GM23248 (cell line): ENCODE data around the gene VPS13D. TPM values are rescaled to one million over a fixed set of nuclear protein-coding genes. Genes with fewer than 3 reads are reported as not detected.

Source experiments
- DNase-seq: peaks from one replicate; pipeline ENCODE4 v3.0.0-alpha.2; 2015
- H2AFZ ChIP-seq: fragments of 200-600 bp; sonication (generic); 2 replicates; pipeline ENCODE4 v1.6.1; 2016; ENCODE audit warnings: antibody characterized with exemption
- H3F3A ChIP-seq: fragments of 200-600 bp; sonication (generic); 2 replicates; pipeline ENCODE4 v1.6.1; 2016; ENCODE audit warnings: mild to moderate bottlenecking, antibody characterized with exemption, mixed run types; ENCODE audit not compliant: insufficient read depth
- H3K27ac ChIP-seq: fragments of 200-600 bp; sonication (generic); 2 replicates; pipeline ENCODE4 v1.5.1; 2016; ENCODE audit warnings: mild to moderate bottlenecking
- H3K27me3 ChIP-seq: fragments of 200-600 bp; sonication (generic); replicated peaks from 2 replicates; pipeline ENCODE4 v1.6.1; 2016; ENCODE audit warnings: mild to moderate bottlenecking; ENCODE audit not compliant: insufficient read depth
- H3K36me3 ChIP-seq: fragments of 200-600 bp; sonication (generic); 2 replicates; pipeline ENCODE4 v1.6.1; 2016; ENCODE audit warnings: low read depth, mild to moderate bottlenecking
- H3K4me1 ChIP-seq: fragments of 200-600 bp; sonication (generic); 2 replicates; pipeline ENCODE4 v1.6.1; 2016; ENCODE audit warnings: mild to moderate bottlenecking; ENCODE audit not compliant: insufficient read depth
- H3K4me2 ChIP-seq: fragments of 200-600 bp; sonication (generic); one replicate; pipeline ENCODE4 v1.6.1; 2016; ENCODE audit warnings: mild to moderate bottlenecking; ENCODE audit not compliant: unreplicated experiment
- H3K4me3 ChIP-seq: fragments of 200-600 bp; sonication (generic); 2 replicates; pipeline ENCODE4 v1.5.1; 2016; ENCODE audit warnings: mild to moderate bottlenecking
- H3K79me2 ChIP-seq: fragments of 200-600 bp; sonication (generic); 2 replicates; pipeline ENCODE4 v1.6.1; 2016; ENCODE audit warnings: mild to moderate bottlenecking; ENCODE audit not compliant: insufficient read depth
- H3K9ac ChIP-seq: fragments of 200-600 bp; sonication (generic); 2 replicates; pipeline ENCODE4 v1.6.1; 2016; ENCODE audit warnings: mild to moderate bottlenecking
- H3K9me2 ChIP-seq: fragments of 200-600 bp; sonication (generic); 2 replicates; pipeline ENCODE4 v1.6.1; 2016; ENCODE audit warnings: mixed run types, mild to moderate bottlenecking, moderate library complexity; ENCODE audit not compliant: insufficient read depth
- H3K9me3 ChIP-seq: fragments of 200-600 bp; sonication (generic); one replicate; pipeline ENCODE4 v1.6.1; 2017; ENCODE audit warnings: low read depth
- H4K20me1 ChIP-seq: fragments of 200-600 bp; sonication (generic); 2 replicates; pipeline ENCODE4 v1.6.0; 2016; ENCODE audit not compliant: insufficient read depth
- EZH2 ChIP-seq: fragments of 200-600 bp; sonication (generic); IDR thresholded peaks from 2 replicates; pipeline ENCODE4 v1.6.1; 2018; ENCODE audit warnings: antibody characterized with exemption, mild to moderate bottlenecking; ENCODE audit not compliant: insufficient read depth, poor library complexity, severe bottlenecking
- EZH2phosphoT487 ChIP-seq: fragments of 200-600 bp; sonication (generic); IDR thresholded peaks from 2 replicates; pipeline ENCODE4 v1.6.1; 2018; ENCODE audit warnings: antibody characterized with exemption, moderate library complexity, mild to moderate bottlenecking, low read depth; ENCODE audit not compliant: insufficient read depth
- WGBS, 2 experiments: methylation state at CpG; one replicate each; pipeline ENCODE4 v1.1.6; 2015 to 2017; ENCODE audit warnings: low lambda C conversion rate in 2 of 2, low coverage in 1 of 2; ENCODE audit errors: missing lambda C conversion rate in 2 of 2; 5-methylcytosine and 5-hydroxymethylcytosine counted together
- in situ Hi-C: fragments of 300-500 bp; cut with MboI; formaldehyde crosslinking; loops from 2 replicates; pipeline ENCODE4 v1.15.0; 2020
- polyA plus RNA-seq: library from polyadenylated mRNA; unstranded; fragments of >200 nt; fragmentation: Nextera tagmentation; extraction: Ambion mirVana; gene quantifications from 2 replicates; pipeline ENCODE4 v1.2.1, GENCODE V29; 2016
- total RNA-seq: library from RNA; depleted of rRNA; stranded (reverse); fragments of >200 nt; shearing (Covaris generic); gene quantifications from 2 replicates; pipeline ENCODE4 v1.2.3, GENCODE V29; 2014

VPS13D gene
- total and polyA plus RNA-seq, 2 experiments from 2014 or later = 6.8 to 16.4 TPM

DNA sequence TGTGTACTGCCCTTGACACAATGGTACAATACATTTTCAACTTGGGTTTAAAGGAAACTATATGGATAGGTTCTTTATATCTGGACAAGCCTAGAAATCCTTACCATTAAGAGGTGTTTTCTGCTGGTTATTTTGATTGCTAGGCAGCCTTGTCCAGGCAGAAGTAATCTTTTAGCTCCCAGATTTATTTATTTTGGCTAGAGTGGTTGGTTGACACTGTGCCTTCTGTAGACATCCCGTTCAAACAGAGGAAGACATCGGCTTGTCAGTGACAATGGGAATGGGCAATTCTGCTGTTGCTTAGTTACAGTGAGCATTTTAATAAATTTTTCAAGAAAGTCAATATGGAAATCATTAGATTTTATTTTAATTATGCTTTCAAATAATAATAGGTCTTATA is 138.8 kb downstream of the VPS13D start:
- DNase-seq = no peak
- no peaks in the 10 kb centered on the region for H3K9me3 ChIP-seq
- H3K4me1 ChIP-seq = no peaks in the 10 kb centered on the region
- H3K79me2 ChIP-seq = no peaks in the 10 kb centered on the region
- WGBS, 2 experiments = 36 to 42% methylated on average over 2 of the region's 2 CpGs
- H3K9ac ChIP-seq = no peak overlapping the region
- no peaks in the 10 kb centered on the region for H4K20me1 ChIP-seq
- no peaks in the 10 kb centered on the region for H3K27me3 ChIP-seq
- H3F3A ChIP-seq = no peaks in the 10 kb centered on the region
- H3K36me3 ChIP-seq = peaks cover 19% of the 10 kb centered on the region; the same call in 1 of the 2 replicates
- no peaks in the 10 kb centered on the region for H3K9me2 ChIP-seq
- no peak overlapping the region for H3K27ac ChIP-seq
- H3K4me3 ChIP-seq = no peak overlapping the region
- no peak for TF ChIP-seq EZH2
- no peak for TF ChIP-seq EZH2phosphoT487
- H2AFZ ChIP-seq = no peak overlapping the region
- in situ Hi-C loops = no loop called here
- H3K4me2 ChIP-seq = no peak overlapping the region

- no peak for DNase-seq
- H3F3A ChIP-seq = no peaks in the 10 kb centered on the region
- no peaks in the 10 kb centered on the region for H3K9me3 ChIP-seq
- H3K27ac ChIP-seq = no peak overlapping the region
- H3K4me3 ChIP-seq = no peak overlapping the region
- H3K36me3 ChIP-seq = peaks cover 19% of the 10 kb centered on the region; the same call in 1 of the 2 replicates
- no peak overlapping the region for H3K4me2 ChIP-seq
- H3K4me1 ChIP-seq = no peaks in the 10 kb centered on the region
- H3K79me2 ChIP-seq = no peaks in the 10 kb centered on the region
- H2AFZ ChIP-seq = no peak overlapping the region
- no peak overlapping the region for H3K9ac ChIP-seq
- H3K9me2 ChIP-seq = no peaks in the 10 kb centered on the region
- no peaks in the 10 kb centered on the region for H4K20me1 ChIP-seq
- in situ Hi-C loops = no loop called here
- no peak for TF ChIP-seq EZH2
- no peak for TF ChIP-seq EZH2phosphoT487
- 90 to 92% methylated on average over 6 of the region's 6 CpGs for WGBS, 2 experiments
- no peaks in the 10 kb centered on the region for H3K27me3 ChIP-seq
These were observed 139.4 kb downstream of the VPS13D start for GRCh38 chr1:12369258-12369657.

DNA sequence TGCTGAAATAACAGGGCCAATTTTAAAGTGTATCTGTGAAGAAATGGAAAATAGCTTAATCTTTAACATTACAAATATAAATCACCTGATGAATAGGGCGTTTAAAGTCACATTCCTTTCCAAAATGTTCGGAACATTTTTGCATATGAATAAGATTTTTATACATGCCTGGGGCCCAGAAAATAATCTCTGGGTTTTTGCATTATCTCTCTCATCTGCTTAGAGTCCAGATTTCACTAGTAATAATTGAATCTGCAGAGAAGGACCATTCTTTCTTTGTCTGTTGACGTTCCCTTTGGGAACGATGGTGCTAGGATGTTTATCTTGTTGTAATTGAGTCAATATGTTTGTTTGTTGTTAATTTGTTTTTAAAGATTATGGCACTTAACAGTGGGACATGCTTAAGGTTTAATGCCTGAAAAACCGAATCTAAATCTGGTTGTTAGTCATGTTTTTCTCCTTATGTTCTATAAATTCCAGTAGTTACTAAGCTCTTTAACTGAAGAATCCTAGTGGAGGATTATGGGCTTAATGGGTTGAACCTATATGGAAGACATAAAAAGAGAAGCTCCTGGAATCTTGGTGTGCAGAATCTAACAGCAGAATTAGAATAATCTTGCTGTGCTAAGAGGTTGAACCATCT is 140.6 kb downstream of the VPS13D start:
- no peak for DNase-seq
- H3K9me3 ChIP-seq = no peaks in the 10 kb centered on the region
- H3K36me3 ChIP-seq = peaks cover 15% of the 10 kb centered on the region; the same call in 1 of the 2 replicates
- no peaks in the 10 kb centered on the region for H4K20me1 ChIP-seq
- TF ChIP-seq EZH2 (no peak), EZH2phosphoT487 (no peak)
- no peaks in the 10 kb centered on the region for H3K4me1 ChIP-seq
- H3K9me2 ChIP-seq = no peaks in the 10 kb centered on the region
- in situ Hi-C loops = no loop called here
- H3K9ac ChIP-seq = no peak overlapping the region
- H2AFZ ChIP-seq = no peak overlapping the region
- no peaks in the 10 kb centered on the region for H3F3A ChIP-seq
- H3K79me2 ChIP-seq = no peaks in the 10 kb centered on the region
- no peak overlapping the region for H3K4me2 ChIP-seq
- H3K4me3 ChIP-seq = no peak overlapping the region
- no peaks in the 10 kb centered on the region for H3K27me3 ChIP-seq
- H3K27ac ChIP-seq = no peak overlapping the region
- 26 to 30% methylated on average over 5 of the region's 5 CpGs for WGBS, 2 experiments

DNA sequence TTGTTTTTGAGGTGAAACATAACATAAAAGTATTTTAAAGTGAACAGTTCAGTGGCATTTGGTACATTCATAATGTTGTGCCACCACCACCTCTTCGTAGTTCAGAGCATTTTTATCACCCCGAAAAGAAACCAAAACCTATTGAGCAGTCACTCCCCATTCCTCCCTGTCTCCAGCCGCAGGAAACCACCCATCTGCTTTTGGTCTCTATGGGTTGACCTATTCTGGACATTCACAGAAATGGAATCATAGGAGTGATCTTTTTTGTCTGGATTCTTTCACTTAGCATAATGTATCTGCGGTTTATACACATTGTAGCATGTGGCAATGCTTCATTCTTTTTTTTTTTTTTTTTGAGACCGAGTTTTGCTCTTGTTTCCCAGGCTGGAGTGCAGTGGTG is 141.2 kb downstream of the VPS13D start:
- no peak for TF ChIP-seq EZH2phosphoT487
- no peak for TF ChIP-seq EZH2
- no peak overlapping the region for H3K4me3 ChIP-seq

More for the DNA sequence above, 141.2 kb downstream of the VPS13D start:
- 94 to 95% methylated on average over 5 of the region's 5 CpGs for WGBS, 2 experiments
- Histone ChIP-seq H3K9me3 (no peaks in the 10 kb centered on the region), H3K27me3 (no peaks in the 10 kb centered on the region), H3K4me2 (no peak overlapping the region), H3K4me1 (no peaks in the 10 kb centered on the region), H3F3A (no peaks in the 10 kb centered on the region), H3K27ac (no peak overlapping the region), H2AFZ (no peak overlapping the region), H3K9me2 (no peaks in the 10 kb centered on the region), H4K20me1 (no peaks in the 10 kb centered on the region), H3K9ac (no peak overlapping the region), H3K36me3 (peaks cover 13% of the 10 kb centered on the region; the same call in 1 of the 2 replicates), H3K79me2 (no peaks in the 10 kb centered on the region)
- DNase-seq = no peak
- in situ Hi-C loops = no loop called here
